BJ (cell line): ENCODE measurements around the gene FOXP1. TPM values are rescaled to one million over a fixed set of nuclear protein-coding genes. Genes with fewer than 3 reads are reported as not detected.

Experiments
- CTCF ChIA-PET: fragments of 350-600 bp; formaldehyde crosslinking; extraction: SDS; loops from one replicate; lab custom pipeline; 2021; ENCODE audit warnings: antibody characterized with exemption, inconsistent platforms; lab: Yijun Ruan, JAX
- POLR2A ChIA-PET: fragments of 300-600 bp; sonication (Branson Sonifier 250); formaldehyde crosslinking; extraction: SDS; loops from one replicate; lab custom pipeline; 2021; ENCODE audit warnings: antibody characterized with exemption; lab: Charles Lee
- DNase-seq: peaks from one replicate; pipeline ENCODE4 v3.0.0-alpha.2; 2011; ENCODE audit warnings: low read depth
- H3K27me3 ChIP-seq: 2 replicates; pipeline ENCODE4 v1.6.0; 2011; ENCODE audit warnings: low read length; ENCODE audit not compliant: control insufficient read depth, insufficient read depth
- H3K36me3 ChIP-seq: 2 replicates; pipeline ENCODE4 v1.5.1; 2011; ENCODE audit warnings: low read length; ENCODE audit not compliant: control insufficient read depth, insufficient read depth
- H3K4me3 ChIP-seq: 2 replicates; pipeline ENCODE4 v1.5.1; 2011; ENCODE audit warnings: low read depth, mild to moderate bottlenecking, control low read depth, low read length
- polyA plus RNA-seq: library from polyadenylated mRNA; depleted of rRNA; stranded (reverse); fragments of >200 nt; gene quantifications from 2 replicates; pipeline ENCODE4 v1.2.3, GENCODE V29; 2011
- TF ChIP-seq, protein P1 (sequence below): IDR thresholded peaks from 2 replicates; pipeline ENCODE4 v1.5.1; 2011; ENCODE audit warnings: low read depth, mild to moderate bottlenecking, control low read depth, inconsistent platforms, low read length, moderate library complexity; ENCODE audit not compliant: insufficient read depth

Gene FOXP1
- polyA plus RNA-seq, 1 experiment = 37.0 TPM

DNA sequence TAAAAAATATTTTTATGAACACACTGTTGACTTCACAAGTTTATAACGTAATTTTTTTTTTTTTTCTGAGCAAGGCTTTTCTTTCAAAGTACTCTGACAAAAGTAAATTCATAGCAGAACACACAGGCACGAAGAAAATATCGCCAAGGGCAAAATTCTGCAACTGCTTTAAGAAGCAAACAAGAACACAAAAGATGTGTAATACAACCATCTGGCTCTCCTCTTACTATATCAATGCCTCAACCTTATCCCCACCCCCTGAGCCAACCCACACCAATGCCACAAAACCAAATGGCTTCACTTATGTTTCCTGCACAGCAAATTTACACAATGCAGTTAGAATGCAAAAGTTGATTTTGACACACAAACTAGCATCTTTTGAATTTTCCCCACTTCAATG lies 274.2 kb downstream of the FOXP1 start:
- ChIA-PET POLR2A (no interaction called here), CTCF (interaction anchor here (0.6 kb wide), 2 partner anchors 8 to 344 kb away, joined by 3 read pairs; no protein-coding TSS in a partner anchor)
- TF ChIP-seq, protein P1, sequence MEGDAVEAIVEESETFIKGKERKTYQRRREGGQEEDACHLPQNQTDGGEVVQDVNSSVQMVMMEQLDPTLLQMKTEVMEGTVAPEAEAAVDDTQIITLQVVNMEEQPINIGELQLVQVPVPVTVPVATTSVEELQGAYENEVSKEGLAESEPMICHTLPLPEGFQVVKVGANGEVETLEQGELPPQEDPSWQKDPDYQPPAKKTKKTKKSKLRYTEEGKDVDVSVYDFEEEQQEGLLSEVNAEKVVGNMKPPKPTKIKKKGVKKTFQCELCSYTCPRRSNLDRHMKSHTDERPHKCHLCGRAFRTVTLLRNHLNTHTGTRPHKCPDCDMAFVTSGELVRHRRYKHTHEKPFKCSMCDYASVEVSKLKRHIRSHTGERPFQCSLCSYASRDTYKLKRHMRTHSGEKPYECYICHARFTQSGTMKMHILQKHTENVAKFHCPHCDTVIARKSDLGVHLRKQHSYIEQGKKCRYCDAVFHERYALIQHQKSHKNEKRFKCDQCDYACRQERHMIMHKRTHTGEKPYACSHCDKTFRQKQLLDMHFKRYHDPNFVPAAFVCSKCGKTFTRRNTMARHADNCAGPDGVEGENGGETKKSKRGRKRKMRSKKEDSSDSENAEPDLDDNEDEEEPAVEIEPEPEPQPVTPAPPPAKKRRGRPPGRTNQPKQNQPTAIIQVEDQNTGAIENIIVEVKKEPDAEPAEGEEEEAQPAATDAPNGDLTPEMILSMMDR = no peak
- no peak for DNase-seq
- Histone ChIP-seq H3K4me3 (no peak overlapping the region), H3K27me3 (no peaks in the 10 kb centered on the region), H3K36me3 (no peaks in the 10 kb centered on the region)

DNA sequence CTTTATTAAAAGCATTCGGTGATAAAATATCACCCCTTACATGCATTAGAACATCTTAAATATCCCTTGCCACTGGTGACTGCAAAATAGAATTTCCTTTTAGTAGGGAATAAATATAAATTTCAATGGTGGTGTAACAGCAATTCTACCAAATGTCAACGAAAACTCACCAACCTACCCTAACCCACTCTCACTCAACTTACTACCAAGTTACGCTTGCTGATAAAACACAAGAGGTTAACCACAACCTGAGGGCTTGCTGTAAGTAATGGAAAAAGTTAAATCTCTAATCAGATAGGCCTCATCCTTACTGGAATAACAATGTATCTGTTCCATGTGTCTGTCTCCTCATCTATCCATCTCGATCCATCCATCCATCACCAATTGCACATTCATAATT lies 274.7 kb downstream of the FOXP1 start:
- no peak for DNase-seq
- H3K27me3 ChIP-seq = no peaks in the 10 kb centered on the region
- ChIA-PET CTCF (interaction anchor here (0.6 kb wide), 2 partner anchors 9 to 344 kb away, joined by 3 read pairs; no protein-coding TSS in a partner anchor), POLR2A (no interaction called here)
- TF ChIP-seq, protein P1 = no peak
- no peak overlapping the region for H3K4me3 ChIP-seq
- H3K36me3 ChIP-seq = no peaks in the 10 kb centered on the region

DNA sequence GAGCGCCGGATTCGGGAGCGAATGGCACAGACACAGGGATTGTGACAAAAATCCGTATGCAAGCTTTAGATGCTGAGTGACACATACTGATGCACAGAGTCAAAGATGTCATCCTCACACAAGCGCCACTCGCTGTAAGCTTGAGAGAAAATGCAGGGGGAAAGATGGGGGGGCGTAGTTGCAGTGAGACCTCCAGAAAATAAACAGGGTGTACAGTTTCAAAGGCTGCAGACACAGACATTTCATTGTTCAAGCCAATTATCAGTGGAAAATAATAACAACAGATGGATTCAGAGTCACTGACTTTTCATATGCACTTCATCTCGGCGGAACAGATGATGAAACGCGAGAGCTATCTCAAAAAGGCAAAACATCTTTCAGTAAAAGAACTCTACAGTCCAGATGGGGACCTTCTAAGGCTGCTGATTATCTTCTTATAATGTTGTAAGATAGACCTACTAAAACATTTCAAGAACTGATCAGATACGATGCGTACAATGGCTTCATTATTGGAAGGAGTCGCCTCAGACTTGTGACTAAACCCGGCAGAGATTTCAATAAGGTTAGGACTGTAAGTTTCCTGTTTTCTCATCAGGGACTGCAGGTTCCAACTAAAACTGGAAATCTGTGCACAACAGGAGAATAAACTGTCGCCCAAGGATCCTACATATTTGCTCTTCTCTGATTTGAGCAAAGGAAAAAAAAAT lies 275.4 kb downstream of the FOXP1 start:
- Histone ChIP-seq H3K4me3 (no peak overlapping the region), H3K36me3 (no peaks in the 10 kb centered on the region), H3K27me3 (no peaks in the 10 kb centered on the region)
- no peak for DNase-seq
- ChIA-PET CTCF (interaction anchor here (0.7 to 1.2 kb wide), 5 partner anchors 56 to 758 kb away, joined by 3 to 4 read pairs (median 3); no protein-coding TSS in a partner anchor), POLR2A (no interaction called here)
- TF ChIP-seq, protein P1 = no peak

DNA sequence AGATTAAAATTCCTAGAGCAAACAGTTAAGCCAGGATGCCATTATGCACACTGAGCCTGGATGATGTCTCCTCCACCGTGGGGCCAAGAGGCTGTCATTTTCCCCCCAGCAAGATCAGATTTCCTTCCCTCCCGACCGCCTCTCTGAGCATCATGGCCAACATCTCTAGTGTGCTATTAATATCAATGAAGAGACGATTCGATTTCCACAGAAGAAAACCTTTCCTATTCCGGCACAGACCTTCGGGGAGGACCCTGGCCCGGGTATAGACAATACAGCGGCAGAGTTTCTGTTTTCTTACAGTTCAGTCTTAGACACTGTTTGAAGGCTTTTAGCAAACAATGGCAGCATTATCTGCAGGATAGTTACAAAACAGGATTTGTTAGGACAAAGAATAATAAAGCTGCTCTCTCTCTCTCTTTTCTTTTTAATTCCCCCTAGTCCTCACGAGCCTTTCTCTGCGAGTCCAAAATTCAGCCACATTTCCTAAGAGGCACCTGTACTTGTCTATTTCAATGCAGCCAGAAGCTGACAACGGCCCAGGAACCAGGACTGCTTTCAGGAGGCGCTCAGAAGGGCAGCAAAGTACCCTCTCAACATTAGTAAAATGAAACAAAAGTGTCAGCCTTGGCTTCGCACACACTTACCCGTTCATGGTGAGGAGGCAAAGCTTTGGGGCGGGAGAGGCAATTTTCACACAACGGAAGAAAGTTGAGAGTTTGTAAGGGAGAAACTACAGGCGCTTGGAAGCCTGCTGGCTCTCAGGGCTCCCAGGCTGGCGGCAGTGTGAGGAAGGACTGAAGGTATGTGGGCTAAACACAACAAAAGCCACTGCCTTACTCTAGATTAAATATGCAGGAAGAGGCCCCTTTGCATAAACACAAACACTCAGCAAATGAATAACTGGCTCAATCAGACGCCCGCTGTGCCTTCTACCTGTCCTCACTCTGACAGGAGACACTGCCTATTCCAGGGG lies 278.0 kb downstream of the FOXP1 start:
- Histone ChIP-seq H3K27me3 (no peaks in the 10 kb centered on the region), H3K36me3 (no peaks in the 10 kb centered on the region), H3K4me3 (no peak overlapping the region)
- TF ChIP-seq, protein P1 = no peak
- CTCF ChIA-PET = no interaction called here
- no peak for DNase-seq
- POLR2A ChIA-PET = no interaction called here

DNA sequence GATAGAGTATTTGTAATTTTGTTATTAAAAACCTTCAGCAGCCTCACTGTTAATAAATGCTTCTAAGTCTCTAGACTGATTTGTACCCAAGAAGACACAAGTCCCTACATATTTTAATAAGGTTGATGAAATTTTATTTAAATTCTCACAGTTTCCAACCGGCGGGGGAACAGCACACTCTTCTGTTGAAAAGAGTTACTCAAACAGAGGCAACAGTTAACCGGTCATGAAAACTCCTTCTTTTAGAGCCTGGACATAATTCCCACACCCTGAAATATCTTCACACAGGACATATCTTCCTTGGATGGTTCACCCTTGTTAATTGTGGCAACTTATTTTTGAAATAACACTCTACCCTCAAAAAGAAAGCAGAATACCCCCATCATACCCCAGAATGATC lies 278.8 kb downstream of the FOXP1 start:
- Histone ChIP-seq H3K36me3 (no peaks in the 10 kb centered on the region), H3K27me3 (no peaks in the 10 kb centered on the region), H3K4me3 (no peak overlapping the region)
- POLR2A ChIA-PET = no interaction called here
- TF ChIP-seq, protein P1 = no peak
- DNase-seq = no peak
- CTCF ChIA-PET = no interaction called here
